IMR-90 (cell line): ENCODE data around the gene POU2F1.

ENCODE experiments used
- BHLHE40 ChIP-seq: fragments of 150-350 bp; IDR thresholded peaks from 2 replicates; pipeline ENCODE4 v1.6.1; 2016; ENCODE audit warnings: mild to moderate bottlenecking, low read depth, low read length
- MAFK ChIP-seq: IDR thresholded peaks from 2 replicates; pipeline ENCODE4 v1.6.1; 2012; ENCODE audit warnings: low read depth, low read length, improper control_type of control experiment
- MXI1 ChIP-seq: IDR thresholded peaks from 2 replicates; pipeline ENCODE4 v1.6.1; 2012; ENCODE audit warnings: low read depth, mild to moderate bottlenecking, low read length, moderate library complexity, borderline replicate concordance
- POLR2A ChIP-seq: IDR thresholded peaks from 2 replicates; pipeline ENCODE4 v1.6.1; 2012; ENCODE audit warnings: mild to moderate bottlenecking, low read depth, low read length
- RAD21 ChIP-seq: IDR thresholded peaks from 2 replicates; pipeline ENCODE4 v1.6.1; 2012; ENCODE audit warnings: low read length, improper control_type of control experiment
- RCOR1 ChIP-seq: IDR thresholded peaks from 2 replicates; pipeline ENCODE4 v1.6.1; 2012; ENCODE audit warnings: mild to moderate bottlenecking, low read length, improper control_type of control experiment; ENCODE audit not compliant: insufficient replicate concordance
- RFX5 ChIP-seq: IDR thresholded peaks from 2 replicates; pipeline ENCODE4 v1.8.0; 2012; ENCODE audit warnings: low read depth, mild to moderate bottlenecking, low read length, moderate library complexity
- TF ChIP-seq, protein P1 (sequence below): conservative IDR thresholded peaks from 2 replicates; pipeline ENCODE4 v1.5.1; 2012; ENCODE audit warnings: mild to moderate bottlenecking, low read depth, low read length, improper control_type of control experiment
- TF ChIP-seq, protein P2 (sequence below): fragments of 150-350 bp; IDR thresholded peaks from 2 replicates; pipeline ENCODE4 v1.6.1; 2016; ENCODE audit warnings: low read depth, mild to moderate bottlenecking, low read length, moderate library complexity, borderline replicate concordance

GRCh38 chr1:167462341-167462740, 241.7 kb downstream of the POU2F1 start:
- TF ChIP-seq POLR2A (no peak), RCOR1 (no peak), BHLHE40 (no peak), RAD21 (no peak), MXI1 (no peak), MAFK (no peak), RFX5 (no peak)
- TF ChIP-seq, protein P1, sequence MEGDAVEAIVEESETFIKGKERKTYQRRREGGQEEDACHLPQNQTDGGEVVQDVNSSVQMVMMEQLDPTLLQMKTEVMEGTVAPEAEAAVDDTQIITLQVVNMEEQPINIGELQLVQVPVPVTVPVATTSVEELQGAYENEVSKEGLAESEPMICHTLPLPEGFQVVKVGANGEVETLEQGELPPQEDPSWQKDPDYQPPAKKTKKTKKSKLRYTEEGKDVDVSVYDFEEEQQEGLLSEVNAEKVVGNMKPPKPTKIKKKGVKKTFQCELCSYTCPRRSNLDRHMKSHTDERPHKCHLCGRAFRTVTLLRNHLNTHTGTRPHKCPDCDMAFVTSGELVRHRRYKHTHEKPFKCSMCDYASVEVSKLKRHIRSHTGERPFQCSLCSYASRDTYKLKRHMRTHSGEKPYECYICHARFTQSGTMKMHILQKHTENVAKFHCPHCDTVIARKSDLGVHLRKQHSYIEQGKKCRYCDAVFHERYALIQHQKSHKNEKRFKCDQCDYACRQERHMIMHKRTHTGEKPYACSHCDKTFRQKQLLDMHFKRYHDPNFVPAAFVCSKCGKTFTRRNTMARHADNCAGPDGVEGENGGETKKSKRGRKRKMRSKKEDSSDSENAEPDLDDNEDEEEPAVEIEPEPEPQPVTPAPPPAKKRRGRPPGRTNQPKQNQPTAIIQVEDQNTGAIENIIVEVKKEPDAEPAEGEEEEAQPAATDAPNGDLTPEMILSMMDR = no peak
- TF ChIP-seq, protein P2, sequence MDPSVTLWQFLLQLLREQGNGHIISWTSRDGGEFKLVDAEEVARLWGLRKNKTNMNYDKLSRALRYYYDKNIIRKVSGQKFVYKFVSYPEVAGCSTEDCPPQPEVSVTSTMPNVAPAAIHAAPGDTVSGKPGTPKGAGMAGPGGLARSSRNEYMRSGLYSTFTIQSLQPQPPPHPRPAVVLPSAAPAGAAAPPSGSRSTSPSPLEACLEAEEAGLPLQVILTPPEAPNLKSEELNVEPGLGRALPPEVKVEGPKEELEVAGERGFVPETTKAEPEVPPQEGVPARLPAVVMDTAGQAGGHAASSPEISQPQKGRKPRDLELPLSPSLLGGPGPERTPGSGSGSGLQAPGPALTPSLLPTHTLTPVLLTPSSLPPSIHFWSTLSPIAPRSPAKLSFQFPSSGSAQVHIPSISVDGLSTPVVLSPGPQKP = no peak
